HG03159 (cell line): ENCODE results near the gene HRH3.

Experiments used
- ATAC-seq: cut with Tn5 transposase; IDR thresholded peaks from one replicate; pipeline ENCODE4 v1.9.1; 2021; ENCODE audit warnings: mild to moderate bottlenecking, moderate library complexity; ENCODE audit not compliant: unreplicated experiment

HRH3 gene

GRCh38 chr20:62244644-62245108 is 24.6 kb upstream of the HRH3 start:
- ATAC-seq: no peak

DNA sequence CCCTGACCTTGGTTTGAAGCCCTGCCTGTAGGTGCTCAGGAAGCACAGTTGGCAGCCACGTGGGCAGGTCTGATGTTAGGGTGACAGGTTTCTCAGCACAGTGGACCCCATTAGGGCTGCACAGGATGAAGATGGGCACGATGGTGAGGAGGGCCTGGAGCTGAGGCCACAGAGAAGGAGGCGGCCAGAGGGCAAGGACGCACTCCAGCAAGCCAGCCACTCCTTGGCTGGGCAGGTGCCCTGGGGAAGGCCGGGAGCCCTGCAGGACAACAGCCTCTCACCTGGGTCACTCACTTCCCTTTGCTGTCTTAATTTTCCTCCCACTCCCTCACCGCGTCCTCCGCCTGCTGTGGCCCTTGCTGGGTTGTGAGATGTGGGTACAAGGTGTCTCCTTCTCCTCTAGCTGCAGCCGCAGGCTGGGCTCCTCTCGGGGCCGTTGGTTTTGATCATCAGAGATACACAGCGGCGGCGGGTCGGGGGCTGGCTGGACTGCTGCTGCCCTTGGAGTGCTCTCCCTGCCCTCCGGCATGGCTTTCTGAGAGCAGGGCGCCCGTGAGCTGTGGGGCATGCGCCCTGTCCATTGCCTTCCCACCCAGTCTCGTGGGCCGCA is 23.9 kb upstream of the HRH3 start:
- ATAC-seq: no peak

- ATAC-seq: no peak
Observed at GRCh38 chr20:62243106-62243505, 23.0 kb upstream of the HRH3 start.

DNA sequence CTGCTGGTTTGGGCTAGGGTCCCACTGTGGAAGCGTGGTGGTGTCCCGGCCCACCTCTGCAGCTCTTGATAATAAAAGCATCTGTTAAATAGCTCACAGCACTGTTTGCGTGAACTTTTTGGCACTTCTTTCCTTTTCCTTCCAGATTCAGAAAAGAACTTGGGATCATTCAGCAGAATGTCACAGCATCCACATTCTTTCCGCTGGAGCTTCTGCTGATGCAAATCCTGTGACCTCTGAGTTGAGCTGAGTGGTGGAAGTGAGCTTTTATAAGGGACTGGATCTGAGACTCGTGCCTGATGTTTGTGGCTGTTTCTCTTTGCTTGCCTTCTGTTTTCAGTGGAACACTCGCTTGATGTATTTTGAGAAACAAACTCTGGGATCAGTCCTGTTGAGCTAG is 22.1 kb upstream of the HRH3 start:
- no peak for ATAC-seq

- no peak for ATAC-seq
Observed at GRCh38 chr20:62241506-62241905, 21.4 kb upstream of the HRH3 start.

- no peak for ATAC-seq
Observed at GRCh38 chr20:62240020-62240685, 20.1 kb upstream of the HRH3 start.

DNA sequence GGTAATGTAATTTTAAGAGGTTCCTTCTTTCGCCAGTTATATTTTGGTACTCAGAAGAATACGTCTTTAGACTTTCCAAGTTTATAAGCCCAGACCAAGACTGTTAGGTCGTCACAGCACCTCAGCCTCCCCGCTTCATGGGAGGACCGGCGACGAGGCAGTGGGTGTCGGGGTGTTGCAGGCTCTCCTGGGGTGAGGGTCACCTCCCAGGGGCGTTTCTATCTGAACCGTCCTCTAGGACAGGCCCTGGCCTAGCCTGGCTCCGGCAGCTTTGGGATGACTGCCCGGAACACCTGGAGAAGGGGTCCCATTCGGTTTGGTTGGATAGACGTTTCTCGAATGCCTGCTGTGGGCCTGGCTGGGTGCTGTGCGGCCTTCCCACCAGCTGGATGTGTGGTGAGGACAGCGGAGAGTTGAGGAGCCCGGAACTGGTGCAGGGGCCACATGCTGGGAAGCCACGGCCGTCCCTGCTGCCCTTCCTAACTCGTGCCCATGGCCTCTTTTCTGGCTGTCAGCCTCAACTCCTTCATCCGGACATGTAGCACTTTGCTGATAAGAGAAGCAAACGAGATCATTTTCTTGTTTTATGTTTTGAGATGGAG is 19.3 kb upstream of the HRH3 start:
- ATAC-seq: no peak

- peak; percentile 9 for ATAC-seq
Observed at GRCh38 chr20:62238569-62239277, 18.6 kb upstream of the HRH3 start.

DNA sequence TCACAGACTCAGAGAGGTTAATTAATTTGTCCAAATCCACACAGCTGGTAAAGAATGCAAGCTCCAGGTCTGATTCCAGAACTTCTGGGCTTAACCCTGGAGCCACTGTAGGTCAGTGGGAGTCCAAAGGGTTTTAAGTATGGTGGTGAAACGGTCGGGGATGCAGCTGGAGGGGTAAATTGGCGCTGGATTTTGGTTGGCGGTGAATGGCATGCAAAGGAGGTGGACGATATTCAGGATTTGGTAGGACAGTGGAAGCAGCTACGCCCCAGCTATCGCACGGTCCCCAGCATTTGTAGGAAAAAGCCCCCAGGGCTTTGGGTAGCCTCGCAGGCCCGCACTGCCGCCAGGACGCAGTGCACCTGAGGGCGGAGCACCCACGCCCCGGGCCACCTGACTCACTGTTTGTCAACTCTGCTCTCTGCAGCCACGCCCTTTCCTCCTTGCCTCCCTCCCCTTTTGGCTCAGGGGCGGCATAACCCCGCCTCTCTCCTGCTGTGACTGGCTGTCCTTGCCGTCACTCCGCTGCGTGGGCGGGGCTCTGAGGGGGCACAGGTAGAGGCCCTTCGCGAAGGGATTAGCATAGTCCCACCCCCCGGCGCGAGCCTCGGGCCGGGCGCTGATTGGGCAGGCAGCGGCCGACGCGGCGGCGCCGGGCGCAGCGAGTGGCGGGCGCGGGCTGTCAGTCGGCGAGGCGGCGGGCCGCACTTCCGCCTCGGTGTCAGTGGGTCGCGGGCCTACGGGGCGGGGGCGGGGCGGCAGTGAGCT is 17.9 kb upstream of the HRH3 start, which contains the start of gene OSBPL2:
Gene OSBPL2 (plus strand): TSS at position 721 of the 768 bp plus-strand sequence. CDS start 17,664 bp downstream, outside the sequence.
- ATAC-seq: peak; percentile 98

DNA sequence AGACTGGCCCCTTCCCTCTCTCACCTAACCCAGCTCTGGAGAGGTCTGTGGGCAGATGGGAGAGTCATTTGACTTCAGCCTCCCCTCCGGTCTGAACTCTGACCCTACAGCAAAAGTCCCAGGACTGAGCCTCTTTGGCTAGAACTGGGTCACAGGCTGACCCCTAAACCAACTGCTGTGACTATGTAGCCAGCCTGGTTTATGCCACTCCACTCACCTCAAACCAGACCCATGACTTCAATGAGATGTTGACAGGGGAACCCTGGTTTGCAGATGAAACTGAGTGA is 17.4 kb upstream of the HRH3 start:
- no peak for ATAC-seq

DNA sequence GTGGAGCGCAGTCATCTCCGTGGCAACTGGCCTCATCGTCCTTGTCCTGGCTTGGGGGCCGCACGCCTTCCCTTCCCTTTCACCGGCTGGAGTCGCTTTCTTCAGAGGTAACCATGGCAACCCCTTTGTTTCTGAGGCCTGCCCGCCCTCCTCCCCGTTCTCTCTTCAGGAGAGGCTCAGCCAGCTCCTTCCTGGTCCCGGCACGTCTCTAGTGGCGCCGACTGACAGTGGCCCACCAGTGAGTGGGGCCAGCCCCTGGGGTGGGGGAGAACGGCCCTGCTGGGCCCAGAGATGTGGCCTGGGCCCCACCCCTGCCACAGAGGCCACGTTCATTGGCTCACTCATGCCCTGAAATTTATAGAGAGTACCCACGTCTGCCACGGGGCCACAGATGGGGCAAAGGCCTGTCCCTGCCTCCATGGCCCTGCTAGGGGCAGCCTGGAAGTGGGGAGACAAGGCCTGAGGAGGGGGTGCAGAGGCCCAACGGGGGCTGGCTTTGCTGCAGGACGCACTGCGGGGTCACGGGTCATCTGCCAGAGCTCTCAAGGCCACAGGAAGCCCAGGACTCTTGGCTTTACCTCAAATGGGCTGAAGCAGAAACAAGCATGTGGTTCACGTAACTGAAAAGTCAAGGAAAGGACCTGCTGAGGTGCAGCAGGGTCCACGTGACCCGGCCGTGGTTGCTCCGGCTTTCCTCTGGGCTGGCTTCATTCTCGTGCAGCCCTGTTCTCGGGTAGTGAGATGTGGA is 16.9 kb upstream of the HRH3 start:
- no peak for ATAC-seq

DNA sequence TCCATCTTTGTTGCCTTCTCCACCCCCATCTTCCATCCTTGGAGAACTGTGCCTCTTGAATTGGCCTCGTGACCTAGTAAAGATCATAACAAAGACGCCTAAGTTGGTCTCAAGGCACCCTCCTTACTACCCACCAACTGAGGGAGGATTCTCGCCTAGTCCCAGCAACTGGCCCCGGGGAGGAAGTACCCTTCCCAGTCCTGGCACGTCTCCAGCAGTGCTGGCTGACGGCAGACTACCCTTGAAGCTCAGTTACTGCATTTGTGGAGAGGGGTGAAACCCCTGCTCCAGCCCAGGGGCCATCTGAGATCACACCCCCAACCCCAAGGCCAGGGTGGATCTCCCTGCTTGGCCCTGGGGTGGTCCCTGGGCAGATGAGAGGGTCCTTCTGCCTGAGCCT is 16.1 kb upstream of the HRH3 start:
- ATAC-seq: no peak

DNA sequence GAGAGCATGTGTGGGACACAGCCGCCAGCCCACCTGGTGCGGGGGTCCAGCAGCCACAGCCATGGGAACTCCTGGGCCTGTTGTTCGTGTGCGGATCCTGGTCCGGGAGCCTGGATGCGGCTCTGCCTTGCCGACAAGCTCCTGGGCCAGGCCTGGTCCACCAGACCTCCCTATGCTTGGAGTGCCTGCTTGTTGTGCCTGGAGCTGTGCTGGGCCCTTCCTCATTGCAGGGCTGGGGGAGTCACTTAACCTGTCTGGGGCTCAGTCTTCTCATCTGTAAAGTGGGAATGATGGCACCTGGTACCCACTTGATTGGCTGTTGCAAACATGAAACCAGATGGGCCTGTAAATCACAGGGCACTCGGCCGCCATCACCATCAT is 15.7 kb upstream of the HRH3 start:
- no peak for ATAC-seq

DNA sequence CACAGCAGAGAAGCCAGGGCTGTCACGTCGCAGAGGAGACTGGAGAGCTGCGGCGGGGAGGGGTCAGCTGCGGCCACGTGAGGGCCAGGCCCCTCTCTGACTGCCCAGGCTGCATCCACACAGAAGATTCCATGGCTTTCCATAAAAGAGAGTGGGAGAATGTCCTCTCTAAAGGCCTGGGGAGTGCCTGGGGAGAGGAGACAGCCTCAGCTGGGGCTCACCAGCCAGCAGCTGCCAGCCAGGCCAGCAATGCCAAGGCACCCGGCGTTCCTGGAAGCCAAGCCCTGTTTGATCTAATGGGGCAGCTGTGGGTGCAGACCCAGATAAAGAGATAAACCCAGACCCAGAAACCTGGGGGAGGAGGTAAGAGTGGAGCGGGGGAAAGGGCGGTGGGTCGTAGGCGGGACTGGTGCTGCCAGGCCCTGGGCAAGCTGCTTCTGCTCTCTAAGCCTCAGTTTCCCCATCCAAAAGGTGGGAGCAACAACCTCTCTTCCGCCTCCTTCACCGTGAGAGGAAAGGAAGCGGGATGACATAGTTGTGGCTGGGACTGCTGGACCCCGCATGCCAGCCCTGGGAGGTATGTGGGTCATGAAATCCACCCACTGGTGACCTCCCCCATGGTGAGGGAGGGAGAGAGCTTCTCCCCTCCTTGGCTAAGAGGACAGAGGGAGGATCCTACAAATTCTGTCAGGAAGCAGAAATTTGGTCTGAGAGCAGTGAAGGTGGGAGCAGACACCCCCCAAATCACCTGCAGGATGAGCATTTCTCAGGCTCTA is 15.1 kb upstream of the HRH3 start:
- no peak for ATAC-seq

GRCh38 chr20:62234339-62234738 is 14.3 kb upstream of the HRH3 start:
- no peak for ATAC-seq

- ATAC-seq: no peak
Observed at GRCh38 chr20:62233684-62234083, 13.6 kb upstream of the HRH3 start.

DNA sequence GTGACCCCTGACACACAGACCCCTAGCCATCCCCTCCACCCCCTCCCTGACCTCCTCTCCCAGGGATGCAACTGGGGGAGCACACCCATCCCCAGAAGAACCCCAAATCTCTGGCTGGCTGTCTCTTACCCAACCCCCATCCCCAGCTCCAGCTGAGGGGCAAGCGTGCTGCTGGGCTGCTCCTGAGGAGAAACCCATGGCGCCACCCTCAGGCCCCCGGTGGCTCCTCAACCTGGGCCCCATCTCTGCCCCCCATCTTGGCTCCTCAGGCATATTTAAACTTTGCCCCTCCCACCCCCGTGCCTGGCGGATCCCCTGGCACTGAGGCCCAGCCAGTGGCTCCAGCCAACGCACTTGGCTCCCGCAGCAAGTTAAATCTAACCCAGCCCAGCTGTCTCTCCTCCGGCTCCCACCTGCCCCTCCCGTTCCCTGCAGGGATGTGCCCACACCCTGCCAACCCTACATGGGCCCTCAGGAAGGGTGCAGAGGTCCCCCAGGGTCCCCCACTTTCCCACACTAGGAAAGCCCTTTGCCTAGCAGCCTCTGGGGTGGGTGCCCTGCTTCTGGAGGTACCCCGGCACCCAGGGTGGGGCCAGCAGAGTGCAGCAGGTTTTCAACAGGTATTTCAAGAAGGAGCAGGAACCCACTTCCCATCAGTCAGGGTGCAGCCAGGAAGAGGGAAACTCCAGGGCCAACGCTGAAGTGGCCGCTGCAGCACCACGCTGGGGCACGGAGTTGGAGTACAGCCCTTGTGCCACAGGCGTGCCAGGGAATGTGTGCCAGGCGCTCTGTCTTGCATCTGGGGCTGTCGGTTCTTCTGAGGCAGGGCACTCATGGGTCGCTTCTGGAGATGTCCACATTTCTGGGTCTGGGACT is 12.9 kb upstream of the HRH3 start:
- ATAC-seq: no peak

DNA sequence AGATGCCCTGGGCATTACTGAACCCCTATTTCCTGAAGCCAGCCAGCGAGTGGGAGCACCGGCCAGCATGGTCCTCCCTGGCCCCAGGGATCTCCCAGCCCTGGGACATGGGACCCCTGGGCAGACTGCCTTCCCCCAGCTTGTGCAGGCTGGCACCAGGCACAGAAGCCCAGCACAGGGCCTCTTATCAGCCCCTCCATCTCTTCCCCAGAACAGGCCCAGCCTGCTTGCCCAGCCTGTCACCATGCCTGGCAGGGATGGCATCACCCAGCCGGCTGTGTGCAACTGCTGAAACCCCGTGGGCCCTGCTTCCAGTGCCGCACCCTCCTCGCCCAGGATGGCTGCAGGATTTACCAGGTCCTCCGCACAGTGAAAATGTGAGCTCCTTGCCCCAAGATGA is 12.1 kb upstream of the HRH3 start:
- no peak for ATAC-seq

GRCh38 chr20:62231292-62231691 is 11.2 kb upstream of the HRH3 start:
- ATAC-seq: no peak
